Gastrocnemius medialis (tissue), 4 donors: ENCODE measurements around the gene CALD1.

Source experiments
- CTCF ChIP-seq, 5 experiments: fragments of 450-650 bp in 3 of 5; fragments of 200-600 bp in 2 of 5; sonication (generic) in 2 of 5; IDR thresholded peaks in 4 of 5; conservative IDR thresholded peaks in 1 of 5; 1 replicate in 4 of 5; 2 replicates in 1 of 5; pipeline ENCODE4 v1.5.1; 2016 to 2019; ENCODE audit warnings: antibody characterized with exemption in 5 of 5, mild to moderate bottlenecking in 3 of 5, moderate library complexity in 3 of 5
- POLR2A ChIP-seq, 2 donors: fragments of 450-650 bp; IDR thresholded peaks; one replicate each; pipeline ENCODE4 v1.6.1; 2017; ENCODE audit warnings: antibody characterized with exemption in 2 of 2, mild to moderate bottlenecking in 2 of 2, moderate library complexity in 2 of 2

GRCh38 chr7:134740376-134740775 lies 39.1 kb upstream of the CALD1 start:
- no peak for TF ChIP-seq POLR2A (IDR thresholded peaks at IDR 0.05)
- TF ChIP-seq CTCF (IDR thresholded peaks at IDR 0.05 in 4 of 5, conservative IDR thresholded peaks at IDR 0.05 in 1 of 5) = no peak
